C4-2B (cell line): ENCODE measurements around the gene PDE4B.

Source experiments
- H3K27ac ChIP-seq: fragments of 450-650 bp; 2 replicates; pipeline ENCODE4 v1.5.1; 2017
- ZFX ChIP-seq: fragments of 450-650 bp; IDR thresholded peaks from 2 replicates; pipeline ENCODE4 v1.6.1; 2017
- TF ChIP-seq, protein P1 (sequence below): fragments of 450-650 bp; conservative IDR thresholded peaks from 2 replicates; pipeline ENCODE4 v1.5.1; 2017; ENCODE audit warnings: mild to moderate bottlenecking

PDE4B gene

DNA sequence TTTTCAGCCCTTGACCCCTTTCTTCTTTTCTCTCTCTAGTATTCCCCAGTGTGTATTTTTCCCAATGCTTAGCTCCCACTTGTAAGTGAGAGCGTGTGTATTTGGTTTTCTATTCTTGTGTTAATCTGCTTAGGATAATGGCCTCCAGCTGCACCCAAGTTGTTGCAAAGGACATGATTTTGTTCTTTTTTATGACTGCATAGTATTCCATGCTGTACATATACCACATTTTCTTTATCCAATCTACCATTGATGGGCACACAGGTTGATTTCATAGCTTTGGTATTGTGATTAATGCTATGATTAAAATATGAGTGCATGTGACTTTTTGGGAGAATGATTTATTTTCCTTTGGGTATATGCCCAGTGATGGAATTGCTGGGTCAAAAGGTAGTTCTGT lies 104.8 kb downstream of the PDE4B start:
- TF ChIP-seq, protein P1, sequence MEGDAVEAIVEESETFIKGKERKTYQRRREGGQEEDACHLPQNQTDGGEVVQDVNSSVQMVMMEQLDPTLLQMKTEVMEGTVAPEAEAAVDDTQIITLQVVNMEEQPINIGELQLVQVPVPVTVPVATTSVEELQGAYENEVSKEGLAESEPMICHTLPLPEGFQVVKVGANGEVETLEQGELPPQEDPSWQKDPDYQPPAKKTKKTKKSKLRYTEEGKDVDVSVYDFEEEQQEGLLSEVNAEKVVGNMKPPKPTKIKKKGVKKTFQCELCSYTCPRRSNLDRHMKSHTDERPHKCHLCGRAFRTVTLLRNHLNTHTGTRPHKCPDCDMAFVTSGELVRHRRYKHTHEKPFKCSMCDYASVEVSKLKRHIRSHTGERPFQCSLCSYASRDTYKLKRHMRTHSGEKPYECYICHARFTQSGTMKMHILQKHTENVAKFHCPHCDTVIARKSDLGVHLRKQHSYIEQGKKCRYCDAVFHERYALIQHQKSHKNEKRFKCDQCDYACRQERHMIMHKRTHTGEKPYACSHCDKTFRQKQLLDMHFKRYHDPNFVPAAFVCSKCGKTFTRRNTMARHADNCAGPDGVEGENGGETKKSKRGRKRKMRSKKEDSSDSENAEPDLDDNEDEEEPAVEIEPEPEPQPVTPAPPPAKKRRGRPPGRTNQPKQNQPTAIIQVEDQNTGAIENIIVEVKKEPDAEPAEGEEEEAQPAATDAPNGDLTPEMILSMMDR, result no peak
- no peak for TF ChIP-seq ZFX
- no peak overlapping the region for H3K27ac ChIP-seq

DNA sequence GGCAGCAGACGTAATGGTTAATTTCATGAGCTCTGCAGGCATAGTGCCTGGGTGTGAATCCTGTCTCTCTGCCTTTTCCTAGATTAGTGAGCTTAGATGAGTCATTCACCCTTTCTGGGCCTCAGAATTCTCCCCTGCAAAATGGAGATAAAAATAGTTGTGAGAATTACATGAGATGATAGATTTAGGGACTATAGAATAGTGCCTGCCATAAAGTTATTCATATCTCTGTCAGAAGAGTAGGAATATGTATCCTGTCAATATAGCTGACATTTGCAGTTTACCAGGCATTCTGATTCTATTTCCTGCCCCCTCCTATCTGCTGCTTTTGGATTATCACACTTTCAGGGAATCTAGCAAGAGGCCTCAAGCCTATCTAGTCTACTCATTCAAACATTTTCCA lies 112.0 kb downstream of the PDE4B start:
- no peak for TF ChIP-seq ZFX
- TF ChIP-seq, protein P1, result no peak
- H3K27ac ChIP-seq, result no peak overlapping the region

DNA sequence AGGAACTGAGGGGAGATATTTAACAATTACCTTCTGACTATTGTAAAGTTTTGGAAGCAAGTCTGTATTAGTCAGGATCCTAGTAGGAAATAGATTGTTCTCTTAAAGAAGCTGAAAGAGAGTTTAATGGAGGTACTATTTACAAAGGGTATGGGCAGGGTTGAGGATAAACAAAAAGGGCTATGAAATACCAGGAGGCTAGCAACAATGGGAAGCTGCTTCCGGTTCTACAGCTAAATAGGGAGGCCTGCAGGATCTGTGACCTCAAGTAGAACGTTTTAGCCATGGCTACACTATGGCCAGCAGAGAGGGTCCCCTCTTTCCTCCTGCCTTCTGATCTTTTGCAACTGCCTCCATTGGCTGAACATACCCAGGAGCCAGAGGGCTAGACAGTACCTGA lies 117.7 kb downstream of the PDE4B start:
- TF ChIP-seq, protein P1, result no peak
- TF ChIP-seq ZFX, result no peak
- no peak overlapping the region for H3K27ac ChIP-seq

DNA sequence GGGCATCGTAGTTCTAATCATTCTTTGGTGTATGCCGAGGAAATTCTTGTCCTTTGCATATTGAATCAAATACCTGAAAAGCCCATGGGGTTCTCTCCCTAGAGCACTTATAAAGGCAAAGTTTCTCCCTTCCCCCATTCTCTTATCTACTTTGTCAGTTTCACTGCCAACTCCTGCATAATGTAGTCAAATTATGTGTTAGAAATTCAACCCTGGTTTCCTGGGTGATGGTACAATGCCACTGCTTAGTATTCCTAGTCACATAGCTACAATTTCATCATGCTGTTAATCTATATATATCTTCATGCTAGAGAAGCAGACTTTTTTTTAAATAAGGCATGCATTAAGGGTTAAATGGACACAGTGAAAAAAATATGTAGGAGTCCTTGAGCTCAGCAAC lies 119.0 kb downstream of the PDE4B start:
- no peak overlapping the region for H3K27ac ChIP-seq
- TF ChIP-seq ZFX, result no peak
- TF ChIP-seq, protein P1, result no peak

DNA sequence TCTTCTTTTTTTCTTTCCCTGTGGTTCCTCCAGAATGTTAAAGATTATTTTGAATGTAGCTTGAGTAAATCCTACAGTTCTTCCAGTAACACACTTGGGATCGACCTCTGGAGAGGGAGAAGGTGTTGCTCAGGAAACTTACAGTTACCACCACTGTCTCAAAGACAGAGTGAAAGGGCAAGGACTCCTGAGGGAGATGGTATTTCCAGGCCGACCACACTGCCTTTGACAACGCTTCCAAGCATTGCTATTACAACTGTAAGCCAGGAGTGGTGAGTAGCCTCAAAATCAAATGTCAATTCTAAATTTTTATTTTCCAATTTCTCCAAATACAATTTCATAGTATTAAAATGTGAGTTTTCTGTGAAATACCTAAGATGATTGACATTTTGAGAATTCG lies 125.9 kb downstream of the PDE4B start:
- TF ChIP-seq ZFX, result no peak
- TF ChIP-seq, protein P1, result no peak
- H3K27ac ChIP-seq, result no peak overlapping the region

DNA sequence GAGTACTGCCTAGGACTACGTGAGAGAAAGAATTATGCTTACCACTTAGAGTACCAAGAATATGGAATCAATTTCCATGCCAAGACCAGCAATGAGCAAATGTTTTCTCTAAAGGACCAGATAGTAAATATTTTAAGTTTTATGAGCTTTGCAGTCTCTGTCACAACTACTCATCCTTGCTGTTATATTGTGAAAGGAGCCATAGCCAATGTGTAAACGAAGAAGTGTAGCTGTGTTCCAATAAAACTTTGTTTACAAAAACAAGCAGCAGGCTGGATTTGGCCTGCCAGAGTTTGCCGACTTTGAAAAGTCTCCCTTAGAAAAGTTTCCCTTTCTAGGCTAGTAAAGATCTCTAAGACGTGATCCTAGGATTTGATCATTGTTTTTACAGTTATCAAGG lies 128.8 kb downstream of the PDE4B start:
- H3K27ac ChIP-seq, result no peak overlapping the region

DNA sequence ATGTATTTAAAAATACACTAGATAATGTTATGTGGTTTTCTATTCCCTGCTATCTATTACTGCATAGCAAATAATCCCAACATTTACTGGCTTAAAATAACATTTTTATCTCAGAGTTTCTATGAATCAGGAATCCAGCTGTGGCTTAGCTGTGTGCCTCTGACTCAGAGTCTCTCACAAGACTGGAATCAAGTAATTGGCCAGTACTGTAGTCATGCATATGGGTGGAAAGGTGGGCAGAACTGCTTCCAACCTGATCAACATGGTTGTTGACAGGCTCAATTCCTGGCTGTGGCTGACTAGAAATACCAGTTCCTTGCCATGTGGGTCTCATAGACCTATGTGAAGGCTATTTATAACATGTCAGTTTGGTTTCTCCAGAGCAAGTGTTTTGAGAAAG lies 131.8 kb downstream of the PDE4B start:
- H3K27ac ChIP-seq, result no peak overlapping the region
- TF ChIP-seq, protein P1, result no peak

More for the DNA sequence above, 128.8 kb downstream of the PDE4B start:
- no peak for TF ChIP-seq ZFX
- TF ChIP-seq, protein P1, result no peak
